ENCODE results near the gene OR52K2.
"Not testable (repeated sequence)": the region's sequence is repeated elsewhere in the genome, so short reads cannot be mapped to it uniquely, and the experiment has no call there.

The OR52K2 gene

GRCh38 chr11:4481240-4481582, 32.1 kb downstream of the OR52K2 start:
- DNase-seq: no peak

- DNase-seq: no peak
Measured at GRCh38 chr11:4482445-4482844, 33.4 kb downstream of the OR52K2 start, which contains the start of gene OR52K1. TSS of gene OR52K1 (plus strand) at chr11:4482646. CDS start at chr11:4488901, 6,255 bp downstream.

- DNase-seq: no peak
Measured at GRCh38 chr11:4484310-4484709, 35.2 kb downstream of the OR52K2 start.

GRCh38 chr11:4491405-4491804, 42.3 kb downstream of the OR52K2 start:
- not testable (repeated sequence) for DNase-seq

- no peak for DNase-seq
Measured at GRCh38 chr11:4491878-4492606, 42.9 kb downstream of the OR52K2 start.

DNA sequence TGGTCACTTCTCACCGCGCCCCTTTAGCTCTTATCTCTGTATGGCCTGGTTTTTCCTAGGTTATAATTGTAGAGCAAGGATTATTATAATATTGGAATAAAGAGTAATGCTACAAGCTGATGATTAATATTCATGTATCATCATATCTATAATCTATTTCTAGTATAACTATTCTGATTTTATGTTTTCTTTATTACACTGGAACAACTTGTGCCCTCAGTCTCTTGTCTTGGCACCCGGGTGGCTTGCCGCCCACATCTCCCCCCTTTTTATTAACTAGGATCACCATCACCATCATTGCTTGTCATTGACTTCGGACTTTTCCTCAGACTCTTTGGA, 44.4 kb downstream of the OR52K2 start:
- DNase-seq: no peak

GRCh38 chr11:4495487-4495886, 46.4 kb downstream of the OR52K2 start:
- DNase-seq: no peak

- DNase-seq: no peak
Measured at GRCh38 chr11:4495986-4496385, 46.9 kb downstream of the OR52K2 start.

- DNase-seq: no peak
Measured at GRCh38 chr11:4496557-4497248, 47.6 kb downstream of the OR52K2 start.
